Gastrocnemius medialis (tissue), 4 donors: Measurements from ENCODE around the gene CPE. TPM values are rescaled to one million over a fixed set of nuclear protein-coding genes. Genes with fewer than 3 reads are reported as not detected.

ENCODE experiments used
- ATAC-seq, 2 donors: fragments of 150-250 bp; one replicate each; pipeline ENCODE4 v1.9.1; 2016
- DNase-seq, 2 donors: peaks; one replicate each; pipeline ENCODE4 v3.0.0-alpha.2; 2019
- H3K27ac ChIP-seq, 4 donors: fragments of 200-600 bp; sonication (generic); 1 replicate in 1 of 4; 2 replicates in 3 of 4; pipeline ENCODE4 v1.5.1; 2016 to 2018; ENCODE audit warnings: mild to moderate bottlenecking in 2 of 4, moderate library complexity in 1 of 4
- H3K27me3 ChIP-seq, 3 donors: fragments of 200-600 bp; sonication (generic) in 2 of 3; 1 replicate in 1 of 3; 2 replicates in 2 of 3; pipeline versions ENCODE4 v1.5.1 to v1.6.0; 2016 to 2019; ENCODE audit warnings: mild to moderate bottlenecking in 1 of 3, moderate library complexity in 1 of 3
- H3K36me3 ChIP-seq, 2 donors: fragments of 200-600 bp; sonication (generic) in 1 of 2; one replicate each; pipeline ENCODE4 v1.5.1; 2017 to 2018
- H3K4me1 ChIP-seq, 2 donors: fragments of 200-600 bp; sonication (generic) in 1 of 2; one replicate each; pipeline ENCODE4 v1.5.1; 2016 to 2017; ENCODE audit warnings: mild to moderate bottlenecking in 2 of 2
- H3K4me3 ChIP-seq, 4 donors: fragments of 200-600 bp; sonication (generic) in 3 of 4; 1 replicate in 1 of 4; 2 replicates in 3 of 4; pipeline ENCODE4 v1.5.1; 2016 to 2019; ENCODE audit warnings: mild to moderate bottlenecking in 2 of 4
- H3K9me3 ChIP-seq, 3 donors: fragments of 200-600 bp; sonication (generic) in 2 of 3; 1 replicate in 1 of 3; 2 replicates in 2 of 3; pipeline ENCODE4 v1.5.1; 2016 to 2019
- POLR2A ChIP-seq, 2 donors: fragments of 450-650 bp; IDR thresholded peaks; one replicate each; pipeline ENCODE4 v1.6.1; 2017; ENCODE audit warnings: antibody characterized with exemption in 2 of 2, mild to moderate bottlenecking in 2 of 2, moderate library complexity in 2 of 2
- in situ Hi-C, 4 donors: fragments of 200-750 bp; cut with MboI; loops; one replicate each; pipeline versions ENCODE4 v1.15.0 to v1.8.0; 2017; ENCODE audit warnings: low sequenced_read_pairs in 4 of 4
- intact Hi-C: fragments of 100-400 bp; cut with DNase I; formaldehyde crosslinking; loops from one replicate; pipeline ENCODE4 v1.15.1; 2023; ENCODE audit warnings: low total_unique reads
- total RNA-seq, 4 donors: library from RNA; depleted of rRNA; stranded (reverse); fragments of >200 nt; gene quantifications; one replicate each; pipeline versions ENCODE4 v1.1.0 to v1.2.3, GENCODE V29; 2016
- TF ChIP-seq, protein P1 (sequence below), 5 experiments: fragments of 450-650 bp in 3 of 5; fragments of 200-600 bp in 2 of 5; sonication (generic) in 2 of 5; IDR thresholded peaks in 4 of 5; conservative IDR thresholded peaks in 1 of 5; 1 replicate in 4 of 5; 2 replicates in 1 of 5; pipeline ENCODE4 v1.5.1; 2016 to 2019; ENCODE audit warnings: antibody characterized with exemption in 5 of 5, mild to moderate bottlenecking in 3 of 5, moderate library complexity in 3 of 5

Gene CPE
- total RNA-seq, 4 donors from 2014 or later: 11.8 to 27.6 (median 17.0) TPM

GRCh38 chr4:165388756-165389155 is 9.9 kb downstream of the CPE start:
- TF ChIP-seq, protein P1, sequence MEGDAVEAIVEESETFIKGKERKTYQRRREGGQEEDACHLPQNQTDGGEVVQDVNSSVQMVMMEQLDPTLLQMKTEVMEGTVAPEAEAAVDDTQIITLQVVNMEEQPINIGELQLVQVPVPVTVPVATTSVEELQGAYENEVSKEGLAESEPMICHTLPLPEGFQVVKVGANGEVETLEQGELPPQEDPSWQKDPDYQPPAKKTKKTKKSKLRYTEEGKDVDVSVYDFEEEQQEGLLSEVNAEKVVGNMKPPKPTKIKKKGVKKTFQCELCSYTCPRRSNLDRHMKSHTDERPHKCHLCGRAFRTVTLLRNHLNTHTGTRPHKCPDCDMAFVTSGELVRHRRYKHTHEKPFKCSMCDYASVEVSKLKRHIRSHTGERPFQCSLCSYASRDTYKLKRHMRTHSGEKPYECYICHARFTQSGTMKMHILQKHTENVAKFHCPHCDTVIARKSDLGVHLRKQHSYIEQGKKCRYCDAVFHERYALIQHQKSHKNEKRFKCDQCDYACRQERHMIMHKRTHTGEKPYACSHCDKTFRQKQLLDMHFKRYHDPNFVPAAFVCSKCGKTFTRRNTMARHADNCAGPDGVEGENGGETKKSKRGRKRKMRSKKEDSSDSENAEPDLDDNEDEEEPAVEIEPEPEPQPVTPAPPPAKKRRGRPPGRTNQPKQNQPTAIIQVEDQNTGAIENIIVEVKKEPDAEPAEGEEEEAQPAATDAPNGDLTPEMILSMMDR (IDR thresholded peaks at IDR 0.05 in 4 of 5, conservative IDR thresholded peaks at IDR 0.05 in 1 of 5): no peak
- no peak for TF ChIP-seq POLR2A (IDR thresholded peaks at IDR 0.05)
- H3K9me3 ChIP-seq: no peaks in the 10 kb centered on the region
- H3K27me3 ChIP-seq: no peaks in the 10 kb centered on the region
- in situ Hi-C loops: no loop called here
- H3K4me1 ChIP-seq: no peaks in the 10 kb centered on the region
- ATAC-seq (no peak), DNase-seq (no peak)
- no peak overlapping the region for H3K27ac ChIP-seq
- intact Hi-C loops: no loop called here
- no peaks in the 10 kb centered on the region for H3K36me3 ChIP-seq
- no peak overlapping the region for H3K4me3 ChIP-seq

GRCh38 chr4:165393051-165393450 is 14.2 kb downstream of the CPE start:
- no peak for DNase-seq
- Histone ChIP-seq H3K27me3 (no peaks in the 10 kb centered on the region), H3K4me1 (no peaks in the 10 kb centered on the region), H3K4me3 (no peak overlapping the region), H3K9me3 (no peaks in the 10 kb centered on the region), H3K27ac (no peak overlapping the region), H3K36me3 (no peaks in the 10 kb centered on the region)
- intact Hi-C loops (no loop called here), in situ Hi-C loops (no loop called here)
- no peak for ATAC-seq
- no peak for TF ChIP-seq POLR2A (IDR thresholded peaks at IDR 0.05)
- TF ChIP-seq, protein P1 (IDR thresholded peaks at IDR 0.05 in 4 of 5, conservative IDR thresholded peaks at IDR 0.05 in 1 of 5): no peak

DNA sequence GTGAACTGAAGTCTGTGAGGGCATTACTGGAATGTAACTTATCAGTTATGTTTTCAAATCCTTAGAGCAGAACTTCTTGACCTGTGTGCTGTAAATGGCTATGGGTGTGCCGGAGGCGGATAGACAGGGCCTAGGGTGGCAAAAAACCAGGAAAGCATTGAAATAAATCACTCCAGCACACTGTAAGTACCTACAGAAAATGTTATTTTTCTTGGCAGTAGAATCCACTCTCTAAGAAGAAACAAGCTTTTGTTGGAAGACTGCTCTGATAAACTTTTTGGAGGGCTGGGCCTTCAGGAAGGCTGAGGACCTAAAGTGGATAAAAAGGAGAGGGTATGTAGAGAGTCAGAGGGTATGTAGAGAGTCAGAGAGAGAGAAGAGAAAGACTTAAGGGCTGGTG is 14.9 kb downstream of the CPE start:
- ATAC-seq (no peak), DNase-seq (no peak)
- TF ChIP-seq, protein P1 (IDR thresholded peaks at IDR 0.05 in 4 of 5, conservative IDR thresholded peaks at IDR 0.05 in 1 of 5): no peak
- no peak for TF ChIP-seq POLR2A (IDR thresholded peaks at IDR 0.05)
- H3K36me3 ChIP-seq: no peaks in the 10 kb centered on the region
- in situ Hi-C loops (no loop called here), intact Hi-C loops (no loop called here)
- H3K4me1 ChIP-seq: no peaks in the 10 kb centered on the region
- H3K27ac ChIP-seq: no peak overlapping the region
- no peaks in the 10 kb centered on the region for H3K9me3 ChIP-seq
- H3K27me3 ChIP-seq: no peaks in the 10 kb centered on the region
- no peak overlapping the region for H3K4me3 ChIP-seq

- no peaks in the 10 kb centered on the region for H3K9me3 ChIP-seq
- DNase-seq (no peak), ATAC-seq (no peak)
- no peak overlapping the region for H3K27ac ChIP-seq
- in situ Hi-C loops: no loop called here
- TF ChIP-seq, protein P1 (IDR thresholded peaks at IDR 0.05 in 4 of 5, conservative IDR thresholded peaks at IDR 0.05 in 1 of 5): no peak
- no peak for TF ChIP-seq POLR2A (IDR thresholded peaks at IDR 0.05)
- no peaks in the 10 kb centered on the region for H3K27me3 ChIP-seq
- H3K4me3 ChIP-seq: no peak overlapping the region
- H3K4me1 ChIP-seq: no peaks in the 10 kb centered on the region
- no peaks in the 10 kb centered on the region for H3K36me3 ChIP-seq
- intact Hi-C loops: no loop called here
These were observed 15.5 kb downstream of the CPE start for GRCh38 chr4:165394275-165394674.

- ATAC-seq (no peak), DNase-seq (no peak)
- intact Hi-C loops: no loop called here
- no peaks in the 10 kb centered on the region for H3K4me1 ChIP-seq
- no peak overlapping the region for H3K4me3 ChIP-seq
- no peak overlapping the region for H3K27ac ChIP-seq
- H3K27me3 ChIP-seq: no peaks in the 10 kb centered on the region
- TF ChIP-seq, protein P1 (IDR thresholded peaks at IDR 0.05 in 4 of 5, conservative IDR thresholded peaks at IDR 0.05 in 1 of 5): no peak
- no peak for TF ChIP-seq POLR2A (IDR thresholded peaks at IDR 0.05)
- no peaks in the 10 kb centered on the region for H3K36me3 ChIP-seq
- H3K9me3 ChIP-seq: no peaks in the 10 kb centered on the region
- in situ Hi-C loops: no loop called here
These were observed 19.8 kb downstream of the CPE start for GRCh38 chr4:165398570-165398969.
